Measurements from ENCODE around the gene SORCS2. TPM values are rescaled to one million over a fixed set of nuclear protein-coding genes. Genes with fewer than 3 reads are reported as not detected.

The SORCS2 gene
- polyA plus RNA-seq, 1 of the 3 experiments (the other 2 are of a cell fraction), result 1.6 TPM

GRCh38 chr4:7199771-7200441 lies 7.6 kb downstream of the SORCS2 start:
- Histone ChIP-seq H3K4me3 (ENCODE audit: low read depth in 2 of 2, low read length in 1 of 2) (no peak overlapping the region), H3F3A (replicated peaks; ENCODE audit: insufficient read depth) (peaks cover 21% of the 10 kb centered on the region), H3K27me3 (ENCODE audit: insufficient read depth) (0 out of 2 replicates have a peak, but pooled peaks cover 6% of the 10 kb centered on the region), H3K4me1 (ENCODE audit: control insufficient read depth in 1 of 2, insufficient read depth in 2 of 2, low read depth in 1 of 2, low read length in 1 of 2) (peaks cover 3 to 6% of the 10 kb centered on the region in 2 experiments; a peak in 1 of 4 replicates), H3K4me2 (no peak overlapping the region), H2AFZ (ENCODE audit: low read depth) (no peak overlapping the region), H3K9me2 (no peaks in the 10 kb centered on the region), H3K27ac (ENCODE audit: low read depth in 2 of 2, low read length in 1 of 2) (no peak overlapping the region), H3K9ac (no peak overlapping the region), H3K79me2 (ENCODE audit: insufficient read depth) (no peaks in the 10 kb centered on the region), H4K20me1 (ENCODE audit: insufficient read depth) (no peaks in the 10 kb centered on the region), H3K36me3 (replicated peaks in 1 of 2; ENCODE audit: control insufficient read depth in 1 of 2, insufficient read depth in 2 of 2, low read length in 1 of 2) (no peaks in the 10 kb centered on the region), H3K9me3 (no peaks in the 10 kb centered on the region)
- WGBS (ENCODE audit: low lambda C conversion rate), result 89% methylated on average over 3 of the region's 16 CpGs
- ChIA-PET POLR2A (no interaction called here), CTCF (interaction anchor here (1.3 to 16.0 kb wide), 2 partner anchors 8 to 99 kb away, joined by 4 to 301 read pairs; partner anchors contain the start of gene SORCS2)
- TF ChIP-seq FOXJ3 (CRISPR knock-in tag; IDR thresholded peaks at IDR 0.05) (no peak), SIN3A (IDR thresholded peaks at IDR 0.05; ENCODE audit: borderline replicate concordance, low read depth, low read length) (no peak), GATA2 (CRISPR knock-in tag; IDR thresholded peaks at IDR 0.05) (no peak), IRF3 (IDR thresholded peaks at IDR 0.05; ENCODE audit: low read depth, low read length) (no peak), RCOR1 (IDR thresholded peaks at IDR 0.05; ENCODE audit: low read length) (no peak)
- DNase-seq, result no peak

DNA sequence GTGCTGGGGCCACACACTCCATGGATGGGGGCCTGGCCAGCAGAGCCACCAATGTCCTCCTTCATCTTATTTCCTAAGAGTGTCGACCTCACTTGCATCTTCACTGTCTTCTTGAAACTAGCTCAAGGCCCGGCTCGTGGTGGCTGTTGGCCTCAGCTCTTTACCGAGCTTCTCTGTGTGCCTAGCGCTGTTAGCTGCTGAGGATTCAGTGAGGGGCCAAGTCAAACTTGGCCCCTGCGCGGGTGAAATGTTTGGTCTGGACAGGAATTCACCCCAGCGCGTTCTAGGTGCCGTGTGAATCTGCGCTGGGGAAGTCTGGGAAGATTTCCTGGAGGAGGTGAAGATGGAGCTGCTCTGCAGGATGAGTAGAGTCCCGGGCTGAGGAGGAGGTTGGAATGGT lies 8.5 kb downstream of the SORCS2 start:
- TF ChIP-seq SIN3A (IDR thresholded peaks at IDR 0.05; ENCODE audit: borderline replicate concordance, low read depth, low read length) (no peak), POLR2AphosphoS5 (IDR thresholded peaks at IDR 0.05; ENCODE audit: low read depth, low read length) (no peak), USF2 (IDR thresholded peaks at IDR 0.05; ENCODE audit: borderline replicate concordance, low read depth, low read length) (no peak)
- ChIA-PET CTCF (interaction anchor here (1.0 to 16.0 kb wide), 5 partner anchors 9 to 561 kb away, joined by 3 to 301 read pairs (median 4); partner anchors contain the start of gene SORCS2), POLR2A (no interaction called here)
- H3K27ac ChIP-seq (ENCODE audit: low read depth in 2 of 2, low read length in 1 of 2), result no peak overlapping the region
- no peak overlapping the region for H2AFZ ChIP-seq (ENCODE audit: low read depth)
- peaks cover 3 to 14% of the 10 kb centered on the region in 2 experiments; a peak in 2 of 4 replicates for H3K4me1 ChIP-seq (ENCODE audit: control insufficient read depth in 1 of 2, insufficient read depth in 2 of 2, low read depth in 1 of 2, low read length in 1 of 2)
- H3K79me2 ChIP-seq (ENCODE audit: insufficient read depth), result no peaks in the 10 kb centered on the region
- no peak overlapping the region for H3K4me2 ChIP-seq
- no peak overlapping the region for H3K4me3 ChIP-seq (ENCODE audit: low read depth in 2 of 2, low read length in 1 of 2)
- DNase-seq, result no peak
- no peaks in the 10 kb centered on the region for H3K36me3 ChIP-seq (replicated peaks in 1 of 2; ENCODE audit: control insufficient read depth in 1 of 2, insufficient read depth in 2 of 2, low read length in 1 of 2)
- H4K20me1 ChIP-seq (ENCODE audit: insufficient read depth), result no peaks in the 10 kb centered on the region
- no peaks in the 10 kb centered on the region for H3K9me3 ChIP-seq
- no peak overlapping the region for H3K9ac ChIP-seq
- WGBS (ENCODE audit: low lambda C conversion rate), result 95% methylated on average over 12 of the region's 12 CpGs
- H3K9me2 ChIP-seq, result no peaks in the 10 kb centered on the region
- 0 out of 2 replicates have a peak, but pooled peaks cover 3% of the 10 kb centered on the region for H3K27me3 ChIP-seq (ENCODE audit: insufficient read depth)
- H3F3A ChIP-seq (replicated peaks; ENCODE audit: insufficient read depth), result peaks cover 19% of the 10 kb centered on the region

Measured in SK-N-SH (cell line).